Medulla oblongata (tissue), 1 donor: Measurements from ENCODE around the gene SLC6A9.

Source experiments
- DNase-seq: peaks from one replicate; pipeline ENCODE4 v3.0.0-alpha.2; 2015; ENCODE audit errors: extremely low spot score

Gene SLC6A9

GRCh38 chr1:44048532-44049215, 17.4 kb upstream of the SLC6A9 start:
- DNase-seq: no peak

GRCh38 chr1:44047131-44047530, 15.9 kb upstream of the SLC6A9 start:
- no peak for DNase-seq

GRCh38 chr1:44045064-44045463, 13.8 kb upstream of the SLC6A9 start:
- no peak for DNase-seq

- no peak for DNase-seq
Measured at GRCh38 chr1:44044071-44044801, 13.0 kb upstream of the SLC6A9 start.

- DNase-seq: no peak
Measured at GRCh38 chr1:44043176-44044070, 12.2 kb upstream of the SLC6A9 start.

- no peak for DNase-seq
Measured at GRCh38 chr1:44040846-44041245, 9.6 kb upstream of the SLC6A9 start.

- no peak for DNase-seq
Measured at GRCh38 chr1:44040418-44040817, 9.2 kb upstream of the SLC6A9 start.

GRCh38 chr1:44038876-44039657, 7.8 kb upstream of the SLC6A9 start:
- DNase-seq: no peak

- no peak for DNase-seq
Measured at GRCh38 chr1:44037154-44037553, 5.9 kb upstream of the SLC6A9 start.

- DNase-seq: peak; percentile 93
Measured at GRCh38 chr1:44036409-44037139, 5.3 kb upstream of the SLC6A9 start.

- peak; percentile 25 for DNase-seq
Measured at GRCh38 chr1:44035726-44036408, 4.6 kb upstream of the SLC6A9 start.

- peak; percentile 17 for DNase-seq
Measured at GRCh38 chr1:44034976-44035716, 3.9 kb upstream of the SLC6A9 start.

- DNase-seq: no peak
Measured at GRCh38 chr1:44034423-44034822, 3.2 kb upstream of the SLC6A9 start.

- DNase-seq: no peak
Measured at GRCh38 chr1:44033756-44034155, 2.5 kb upstream of the SLC6A9 start.

- no peak for DNase-seq
Measured at GRCh38 chr1:44033041-44033575, 1.8 kb upstream of the SLC6A9 start.

- DNase-seq: no peak
Measured at GRCh38 chr1:44032170-44032790, 1.0 kb upstream of the SLC6A9 start.

GRCh38 chr1:44030605-44031251, 534 bp downstream of the SLC6A9 start:
- DNase-seq: peak; percentile 63

GRCh38 chr1:44029911-44030604, 1.2 kb downstream of the SLC6A9 start:
- peak; percentile 91 for DNase-seq
